Ovary (tissue), 9 donors: Measurements from ENCODE around the gene UBXN1. TPM values are rescaled to one million over a fixed set of nuclear protein-coding genes. Genes with fewer than 3 reads are reported as not detected.

ENCODE experiments used
- DNase-seq, 5 donors: peaks; one replicate each; pipeline ENCODE4 v3.0.0-alpha.2; 2019 to 2020
- H3K27ac ChIP-seq, 2 donors: fragments of 200-600 bp; one replicate each; pipeline versions ENCODE4 v1.5.1 to v1.8.0; 2019 to 2022
- H3K27me3 ChIP-seq: fragments of 200-600 bp; one replicate; pipeline ENCODE4 v1.8.0; 2022
- H3K36me3 ChIP-seq: fragments of 200-600 bp; sonication (generic); one replicate; pipeline ENCODE4 v1.5.1; 2019
- H3K4me1 ChIP-seq: one replicate; pipeline ENCODE4 v1.8.1; 2013; ENCODE audit warnings: mild to moderate bottlenecking, moderate library complexity; ENCODE audit not compliant: insufficient read depth
- H3K4me3 ChIP-seq: fragments of 200-600 bp; sonication (generic); one replicate; pipeline ENCODE4 v1.5.1; 2017
- H3K9me3 ChIP-seq, 2 donors: fragments of 200-600 bp in 1 of 2; sonication (generic) in 1 of 2; one replicate each; pipeline versions ENCODE4 v1.5.1 to v1.8.1; 2013 to 2019; ENCODE audit warnings: mild to moderate bottlenecking in 1 of 2, moderate library complexity in 1 of 2
- CTCF ChIP-seq, 3 donors: fragments of 450-650 bp in 2 of 3; fragments of 200-600 bp in 1 of 3; IDR thresholded peaks; one replicate each; pipeline versions ENCODE4 v1.5.1 to v1.8.0; 2016 to 2022; ENCODE audit warnings: antibody characterized with exemption in 3 of 3, mild to moderate bottlenecking in 1 of 3
- EP300 ChIP-seq: sonication (generic); formaldehyde crosslinking; IDR thresholded peaks from one replicate; pipeline ENCODE4 v1.6.1; 2017; ENCODE audit warnings: antibody characterized with exemption
- POLR2A ChIP-seq: fragments of 450-650 bp; IDR thresholded peaks from one replicate; pipeline ENCODE4 v1.6.1; 2017; ENCODE audit warnings: antibody characterized with exemption, mild to moderate bottlenecking, moderate library complexity
- WGBS, 3 donors: extraction: QIAGEN DNeasy Blood & Tissue Kit in 1 of 3; methylation state at CpG; one replicate each; pipeline versions ENCODE4 v1.1.5 to v1.1.7; 2013 to 2017; 5-methylcytosine and 5-hydroxymethylcytosine counted together
- intact Hi-C, 4 donors: fragments of 100-400 bp; cut with DNase I; formaldehyde crosslinking; loops; one replicate each; pipeline versions ENCODE4 v1.11.0 to v1.15.1; 2022 to 2023
- polyA plus RNA-seq, 2 donors: library from polyadenylated mRNA; stranded (reverse); fragments of 200-250 nt in 1 of 2; fragments of 350-450 nt in 1 of 2; fragmentation: Illumina TruSeq in 1 of 2; extraction: RNeasy Lipid Tissue Mini Kit (QIAGEN cat#74804) in 1 of 2; gene quantifications; one replicate each; pipeline ENCODE4 v1.2.3, GENCODE V29; 2013 to 2014
- total RNA-seq, 7 donors: library from RNA; depleted of rRNA in 2 of 7; stranded (reverse); fragments of >200 nt in 2 of 7; fragmentation: NEBNext Ultra II Directional in 3 of 7; extraction: Animal tissue kit (Norgen Biotek cat#: 25700) in 3 of 7; gene quantifications; one replicate each; pipeline versions ENCODE4 v1.1.0 to v1.2.4, GENCODE V29; 2016 to 2023
- donor health status: DM: no; HTN: no; CAD: no; lungs with moderate emphysema.
- donor health status: DM: no; HTN: no; CAD: no.
- donor health status: Bipolar disorder and iron deficiency.
- donor health status: DM: yes; HTN: yes; CAD: no.
- donor health status: DM: no; HTN: no; CAD: no.
- donor health status: DM: yes; HTN: yes; CAD: no.

The UBXN1 gene
- total and polyA plus RNA-seq, 9 donors = 97.6 to 284 (median 170) TPM

GRCh38 chr11:62665075-62665598, 13.7 kb downstream of the UBXN1 start, which contains the start of the genes C11orf98 and CSKMT:
TSS of gene C11orf98 (minus strand) at chr11:62665210. CDS start at chr11:62665169, 41 bp downstream.
TSS of gene CSKMT (plus strand) at chr11:62665312. CDS start at chr11:62665880, 568 bp downstream.
- TF ChIP-seq POLR2A = peak; percentile 98
- peak; percentile 14 for TF ChIP-seq EP300
- TF ChIP-seq CTCF (IDR thresholded peaks at IDR 0.05) = no peak
- H3K9me3 ChIP-seq = no peaks in the 10 kb centered on the region
- peak within 1 kb of the TSS; percentile 75 to 79 for H3K27ac ChIP-seq
- H3K36me3 ChIP-seq = no peaks in the 10 kb centered on the region
- 0 to 1% (median 0%) methylated on average over 44 to 47 of the region's 47 CpGs for WGBS, 3 donors
- H3K27me3 ChIP-seq = no peaks in the 10 kb centered on the region
- H3K4me3 ChIP-seq = peak within 1 kb of the TSS; percentile 71
- peaks cover 7% of the 10 kb centered on the region for H3K4me1 ChIP-seq
- intact Hi-C loops = no loop called here
- DNase-seq = peak; percentile 95 to 97 (median 97)

- Histone ChIP-seq H3K4me1 (peaks cover 7% of the 10 kb centered on the region), H3K27me3 (no peaks in the 10 kb centered on the region), H3K4me3 (peak overlapping the region; percentile 71), H3K27ac (peak overlapping the region; percentile 75 to 79), H3K36me3 (no peaks in the 10 kb centered on the region), H3K9me3 (no peaks in the 10 kb centered on the region)
- 2 to 3% (median 2%) methylated on average over 32 to 36 of the region's 36 CpGs for WGBS, 3 donors
- TF ChIP-seq CTCF (IDR thresholded peaks at IDR 0.05) (no peak), EP300 (no peak), POLR2A (no peak)
- DNase-seq = no peak
- intact Hi-C loops = no loop called here
These were observed 14.3 kb downstream of the UBXN1 start for GRCh38 chr11:62664405-62665074.

- Histone ChIP-seq H3K4me3 (no peak overlapping the region), H3K27ac (no peak overlapping the region), H3K9me3 (no peaks in the 10 kb centered on the region), H3K36me3 (no peaks in the 10 kb centered on the region), H3K4me1 (peaks cover 3% of the 10 kb centered on the region), H3K27me3 (no peaks in the 10 kb centered on the region)
- 53 to 69% (median 67%) methylated on average over 5 of the region's 5 CpGs for WGBS, 3 donors
- TF ChIP-seq CTCF (IDR thresholded peaks at IDR 0.05) = no peak
- TF ChIP-seq EP300 = no peak
- no peak for TF ChIP-seq POLR2A
- no peak for DNase-seq
- intact Hi-C loops = no loop called here
These were observed 22.0 kb downstream of the UBXN1 start for GRCh38 chr11:62656796-62657429.

- H3K27ac ChIP-seq = no peak overlapping the region
- intact Hi-C loops = no loop called here
- no peaks in the 10 kb centered on the region for H3K9me3 ChIP-seq
- 64 to 78% (median 68%) methylated on average over 11 of the region's 11 CpGs for WGBS, 3 donors
- TF ChIP-seq CTCF (IDR thresholded peaks at IDR 0.05) (no peak), EP300 (no peak), POLR2A (no peak)
- H3K36me3 ChIP-seq = no peaks in the 10 kb centered on the region
- peaks cover 3% of the 10 kb centered on the region for H3K4me1 ChIP-seq
- H3K27me3 ChIP-seq = no peaks in the 10 kb centered on the region
- H3K4me3 ChIP-seq = no peak overlapping the region
- DNase-seq = no peak
These were observed 24.6 kb downstream of the UBXN1 start for GRCh38 chr11:62654297-62654696.
